Esophagus (tissue), 2 donors: ENCODE results near the gene KYAT1. TPM values are rescaled to one million over a fixed set of nuclear protein-coding genes. Genes with fewer than 3 reads are reported as not detected.
"Not testable (repeated sequence)": the region's sequence is repeated elsewhere in the genome, so short reads cannot be mapped to it uniquely, and the experiment has no call there.

ENCODE experiments used
- H3K27ac ChIP-seq, 2 donors: one replicate each; pipeline ENCODE4 v1.5.1; 2013; ENCODE audit warnings: low read depth in 2 of 2, mild to moderate bottlenecking in 2 of 2, inconsistent platforms in 1 of 2, low read length in 1 of 2, moderate library complexity in 1 of 2
- H3K27me3 ChIP-seq, 2 donors: one replicate each; pipeline ENCODE4 v1.6.1; 2013; ENCODE audit warnings: low read length in 2 of 2, control low read depth in 1 of 2, mild to moderate bottlenecking in 1 of 2; ENCODE audit not compliant: insufficient read depth in 2 of 2, control insufficient read depth in 1 of 2
- H3K36me3 ChIP-seq, 2 donors: one replicate each; pipeline ENCODE4 v1.6.1; 2013; ENCODE audit warnings: low read length in 1 of 2; ENCODE audit not compliant: control insufficient read depth in 2 of 2, insufficient read depth in 2 of 2
- H3K4me1 ChIP-seq, 2 donors: one replicate each; pipeline ENCODE4 v1.6.1; 2013; ENCODE audit warnings: low read length in 1 of 2; ENCODE audit not compliant: control insufficient read depth in 2 of 2, insufficient read depth in 2 of 2
- H3K4me3 ChIP-seq, 2 donors: one replicate each; pipeline ENCODE4 v1.5.1; 2013; ENCODE audit warnings: low read length in 2 of 2, mild to moderate bottlenecking in 2 of 2, low read depth in 1 of 2, moderate library complexity in 1 of 2
- H3K9me3 ChIP-seq, 2 donors: one replicate each; pipeline ENCODE4 v1.6.1; 2013; ENCODE audit warnings: mild to moderate bottlenecking in 2 of 2, low read depth in 1 of 2, low read length in 1 of 2, moderate library complexity in 1 of 2; ENCODE audit not compliant: control insufficient read depth in 2 of 2, insufficient read depth in 1 of 2
- WGBS, 2 donors: extraction: QIAGEN DNeasy Blood & Tissue Kit; methylation state at CpG; one replicate each; pipeline ENCODE4 v1.1.7; 2013; 5-methylcytosine and 5-hydroxymethylcytosine counted together
- polyA plus RNA-seq, 2 donors: library from polyadenylated mRNA; stranded (reverse); fragments of 200-250 nt; gene quantifications; one replicate each; pipeline ENCODE4 v1.2.3, GENCODE V29; 2013
- donor health status: healthy with polysubstance abuse.
- donor health status: Bipolar disorder and iron deficiency.

Gene KYAT1
- polyA plus RNA-seq, 2 donors, result 4.0 to 6.7 TPM

- H3K9me3 ChIP-seq, result no peaks in the 10 kb centered on the region
- no peaks in the 10 kb centered on the region for H3K27me3 ChIP-seq
- WGBS, 2 donors, result 60 to 67% methylated on average over 5 of the region's 5 CpGs
- H3K36me3 ChIP-seq, result peaks cover 0 to 24% of the 10 kb centered on the region in 2 donors
- no peak overlapping the region for H3K27ac ChIP-seq
- no peak overlapping the region for H3K4me3 ChIP-seq
- H3K4me1 ChIP-seq, result no peaks in the 10 kb centered on the region
Measured at GRCh38 chr9:128810873-128811272, 70.9 kb downstream of the KYAT1 start.

GRCh38 chr9:128809831-128810230 lies 71.9 kb downstream of the KYAT1 start:
- WGBS, 2 donors, result 70 to 79% methylated on average over 2 of the region's 2 CpGs
- H3K27me3 ChIP-seq, result no peaks in the 10 kb centered on the region
- H3K36me3 ChIP-seq, result peaks cover 0 to 28% of the 10 kb centered on the region in 2 donors

GRCh38 chr9:128809036-128809599 lies 72.6 kb downstream of the KYAT1 start:
- Histone ChIP-seq H3K27me3 (no peaks in the 10 kb centered on the region), H3K4me3 (no peak overlapping the region), H3K36me3 (peaks cover 0 to 28% of the 10 kb centered on the region in 2 donors), H3K27ac (no peak overlapping the region), H3K4me1 (no peaks in the 10 kb centered on the region), H3K9me3 (no peaks in the 10 kb centered on the region)
- 93 to 96% methylated on average over 11 to 12 of the region's 12 CpGs for WGBS, 2 donors

More at GRCh38 chr9:128809831-128810230, 71.9 kb downstream of the KYAT1 start:
- no peak overlapping the region for H3K4me3 ChIP-seq
- H3K27ac ChIP-seq, result no peak overlapping the region
- H3K4me1 ChIP-seq, result no peaks in the 10 kb centered on the region
- no peaks in the 10 kb centered on the region for H3K9me3 ChIP-seq

GRCh38 chr9:128808543-128808942 lies 73.2 kb downstream of the KYAT1 start:
- WGBS, 2 donors, result 88 to 93% methylated on average over 3 of the region's 3 CpGs
- peaks cover 0 to 34% of the 10 kb centered on the region in 2 donors for H3K36me3 ChIP-seq
- no peaks in the 10 kb centered on the region for H3K27me3 ChIP-seq
- H3K27ac ChIP-seq, result no peak overlapping the region
- H3K9me3 ChIP-seq, result no peaks in the 10 kb centered on the region
- no peak overlapping the region for H3K4me3 ChIP-seq
- H3K4me1 ChIP-seq, result no peaks in the 10 kb centered on the region

- peaks cover under 1 to 39% of the 10 kb centered on the region in 2 donors for H3K36me3 ChIP-seq
- WGBS, 2 donors, result 80% methylated on average over 14 of the region's 14 CpGs
Measured at GRCh38 chr9:128807827-128808226, 73.9 kb downstream of the KYAT1 start.

GRCh38 chr9:128805661-128806060 lies 76.1 kb downstream of the KYAT1 start:
- peaks cover 6 to 49% of the 10 kb centered on the region in 2 donors for H3K36me3 ChIP-seq
- 91% methylated on average over 14 of the region's 14 CpGs for WGBS, 2 donors

More at GRCh38 chr9:128807827-128808226, 73.9 kb downstream of the KYAT1 start:
- H3K27ac ChIP-seq, result no peak overlapping the region
- no peaks in the 10 kb centered on the region for H3K27me3 ChIP-seq
- H3K9me3 ChIP-seq, result no peaks in the 10 kb centered on the region
- no peaks in the 10 kb centered on the region for H3K4me1 ChIP-seq
- H3K4me3 ChIP-seq, result no peak overlapping the region

GRCh38 chr9:128802482-128802881 lies 79.3 kb downstream of the KYAT1 start:
- 93 to 94% methylated on average over 4 of the region's 4 CpGs for WGBS, 2 donors
- peaks cover 16 to 48% of the 10 kb centered on the region in 2 donors for H3K36me3 ChIP-seq
- no peaks in the 10 kb centered on the region for H3K27me3 ChIP-seq
- H3K4me3 ChIP-seq, result no peak overlapping the region
- no peaks in the 10 kb centered on the region for H3K4me1 ChIP-seq
- no peaks in the 10 kb centered on the region for H3K9me3 ChIP-seq
- no peak overlapping the region for H3K27ac ChIP-seq

More at GRCh38 chr9:128805661-128806060, 76.1 kb downstream of the KYAT1 start:
- no peaks in the 10 kb centered on the region for H3K4me1 ChIP-seq
- H3K9me3 ChIP-seq, result no peaks in the 10 kb centered on the region
- no peak overlapping the region for H3K27ac ChIP-seq
- no peak overlapping the region for H3K4me3 ChIP-seq
- H3K27me3 ChIP-seq, result no peaks in the 10 kb centered on the region

GRCh38 chr9:128800061-128800460 lies 81.7 kb downstream of the KYAT1 start:
- H3K9me3 ChIP-seq, result no peaks in the 10 kb centered on the region
- H3K4me1 ChIP-seq, result no peaks in the 10 kb centered on the region
- no peak overlapping the region for H3K27ac ChIP-seq
- H3K27me3 ChIP-seq, result no peaks in the 10 kb centered on the region
- H3K4me3 ChIP-seq, result no peak overlapping the region
- H3K36me3 ChIP-seq, result peaks cover 16 to 40% of the 10 kb centered on the region in 2 donors
- 92 to 95% methylated on average over 7 of the region's 7 CpGs for WGBS, 2 donors

GRCh38 chr9:128798896-128799295 lies 82.9 kb downstream of the KYAT1 start:
- no peaks in the 10 kb centered on the region for H3K9me3 ChIP-seq
- H3K27me3 ChIP-seq, result no peaks in the 10 kb centered on the region
- no peak overlapping the region for H3K4me3 ChIP-seq
- no peaks in the 10 kb centered on the region for H3K4me1 ChIP-seq
- H3K36me3 ChIP-seq, result peaks cover 24 to 40% of the 10 kb centered on the region in 2 donors
- H3K27ac ChIP-seq, result no peak overlapping the region
- whole genome bisulfite sequencing, 2 donors, result 90 to 91% methylated on average over 8 of the region's 8 CpGs

- not testable (repeated sequence) for H3K27ac ChIP-seq, H3K4me1 ChIP-seq, H3K4me3 ChIP-seq, H3K27me3 ChIP-seq, H3K9me3 ChIP-seq
- 39 to 44% methylated on average over 2 of the region's 2 CpGs for WGBS, 2 donors
- peaks cover 33 to 54% of the 10 kb centered on the region in 2 donors for H3K36me3 ChIP-seq
Measured at GRCh38 chr9:128794961-128795360, 86.8 kb downstream of the KYAT1 start.
